Left ventricle myocardium superior (tissue), 1 donor: ENCODE measurements around the gene ZNF629. TPM values are rescaled to one million over a fixed set of nuclear protein-coding genes. Genes with fewer than 3 reads are reported as not detected.
"Not testable (repeated sequence)": the region's sequence is repeated elsewhere in the genome, so short reads cannot be mapped to it uniquely, and the experiment has no call there.

Source experiments
- ATAC-seq: fragments of 200-7000 bp; cut with Tn5 transposase; one replicate; pipeline ENCODE4 v1.9.1; 2020; ENCODE audit warnings: mild to moderate bottlenecking, moderate library complexity
- DNase-seq: peaks from one replicate; pipeline ENCODE4 v3.0.0-alpha.2; 2020
- intact Hi-C: fragments of 100-400 bp; cut with micrococcal nuclease; formaldehyde crosslinking; loops from one replicate; pipeline ENCODE4 v1.11.0; 2022
- long read RNA-seq: library from polyadenylated mRNA; unstranded; transcript quantifications from one replicate; pipeline ENCODE4 v2.0.0, GENCODE V29; 2021
- total RNA-seq: library from RNA; stranded (reverse); fragmentation: NEBNext Ultra II Directional; extraction: Animal tissue kit (Norgen Biotek cat#: 25700); gene quantifications from one replicate; pipeline ENCODE4 v1.2.1, GENCODE V29; 2021
- donor health status: DM: no; HTN: yes; CAD: no; lungs with severe emphysema.

ZNF629 gene
- 19.2 TPM for total RNA-seq
- long read RNA-seq, partial matches to known transcripts: 0 of 28 reads
- long read RNA-seq, other reads (novel, unspliced or antisense): 28 of 28 reads

DNA sequence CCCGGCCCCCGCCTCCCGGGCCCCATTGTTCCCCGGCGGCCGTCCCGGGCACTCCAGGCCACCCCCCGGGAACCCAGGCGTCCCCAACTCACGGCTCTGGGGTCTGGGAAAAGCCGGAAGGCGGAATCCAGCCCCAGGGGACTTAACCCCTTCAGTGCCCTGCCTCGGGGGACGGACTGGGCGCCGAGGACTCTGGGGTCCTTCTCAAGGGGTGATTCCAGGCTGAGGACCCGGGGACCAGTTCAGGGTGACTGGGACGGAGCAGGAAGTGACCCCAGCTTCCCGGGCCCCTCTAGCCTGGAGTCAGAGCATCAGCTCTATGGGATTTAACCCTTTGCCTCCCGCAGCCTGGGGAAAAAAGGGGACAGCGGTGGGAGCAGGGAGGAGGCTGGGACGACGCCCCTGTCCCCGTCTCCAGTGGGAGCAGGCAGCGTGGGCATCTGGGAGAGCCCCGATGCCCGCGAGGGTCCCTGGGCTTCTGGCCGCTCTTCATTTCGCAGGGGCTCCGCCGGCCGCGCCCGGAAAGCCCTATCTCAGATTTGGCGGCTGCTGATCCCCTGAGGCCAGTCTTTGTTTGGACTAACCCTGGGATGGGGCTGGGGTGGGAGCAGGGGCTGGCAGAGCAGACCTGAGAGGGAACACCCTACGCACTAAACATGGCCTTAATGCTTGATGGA, at the start of gene ZNF629:
Gene ZNF629 (minus strand): TSS at position 270 of the 677 bp plus-strand sequence. CDS start 2,723 bp downstream, outside the sequence.
- ATAC-seq (peak; percentile 84), DNase-seq (peak; percentile 78)
- intact Hi-C loops: no loop called here

DNA sequence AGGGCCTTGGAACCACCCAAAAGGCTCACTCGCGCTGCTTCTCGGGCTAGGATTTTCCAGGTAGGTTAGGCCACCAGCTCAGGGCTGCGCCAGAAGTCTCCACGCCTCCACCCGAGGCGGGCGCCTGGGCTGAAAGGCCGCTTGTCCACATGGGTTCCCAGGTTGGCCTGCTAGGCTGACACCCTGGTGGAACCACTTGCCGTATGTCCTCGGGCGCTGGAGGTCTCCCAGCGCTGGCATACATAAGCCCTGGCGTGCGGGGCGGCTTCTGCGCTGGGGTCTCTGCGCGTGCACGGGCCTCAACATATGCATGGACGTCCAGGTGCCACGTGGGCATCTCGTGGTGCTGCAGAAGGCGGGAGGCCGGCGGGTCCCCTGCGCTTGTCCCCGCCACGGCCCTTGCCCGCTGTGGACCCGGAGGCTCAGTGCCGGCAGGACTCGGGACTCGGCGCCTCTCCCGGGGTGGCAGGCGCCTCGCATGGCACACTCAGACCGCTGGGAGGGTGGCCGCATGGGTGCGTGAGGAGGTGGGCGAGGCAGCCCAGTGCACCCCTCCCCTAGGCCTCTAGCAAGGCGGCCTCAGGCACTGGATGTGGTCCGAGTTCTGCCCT, 47.2 kb upstream of the ZNF629 start:
- ATAC-seq (no peak), DNase-seq (peak; percentile 36)
- intact Hi-C loops: no loop called here

DNA sequence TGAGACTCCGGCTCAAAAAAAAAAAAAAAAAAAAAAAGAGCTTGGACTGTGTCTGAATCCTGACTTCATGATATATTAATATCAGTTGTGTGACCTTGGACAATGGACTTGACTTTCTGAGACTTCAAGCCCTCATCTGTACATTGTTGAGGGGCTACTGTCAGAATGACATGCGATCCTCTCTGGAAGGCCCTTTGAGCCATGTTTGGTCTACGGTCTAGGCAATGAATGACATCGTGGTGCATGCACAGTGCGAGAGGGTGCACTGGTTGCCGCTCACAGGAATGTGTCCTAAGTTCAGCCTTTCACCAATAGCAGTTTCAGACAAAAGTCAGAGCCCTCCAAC, 43.0 kb upstream of the ZNF629 start:
- intact Hi-C loops: no loop called here
- DNase-seq: no peak
- ATAC-seq: no peak

DNA sequence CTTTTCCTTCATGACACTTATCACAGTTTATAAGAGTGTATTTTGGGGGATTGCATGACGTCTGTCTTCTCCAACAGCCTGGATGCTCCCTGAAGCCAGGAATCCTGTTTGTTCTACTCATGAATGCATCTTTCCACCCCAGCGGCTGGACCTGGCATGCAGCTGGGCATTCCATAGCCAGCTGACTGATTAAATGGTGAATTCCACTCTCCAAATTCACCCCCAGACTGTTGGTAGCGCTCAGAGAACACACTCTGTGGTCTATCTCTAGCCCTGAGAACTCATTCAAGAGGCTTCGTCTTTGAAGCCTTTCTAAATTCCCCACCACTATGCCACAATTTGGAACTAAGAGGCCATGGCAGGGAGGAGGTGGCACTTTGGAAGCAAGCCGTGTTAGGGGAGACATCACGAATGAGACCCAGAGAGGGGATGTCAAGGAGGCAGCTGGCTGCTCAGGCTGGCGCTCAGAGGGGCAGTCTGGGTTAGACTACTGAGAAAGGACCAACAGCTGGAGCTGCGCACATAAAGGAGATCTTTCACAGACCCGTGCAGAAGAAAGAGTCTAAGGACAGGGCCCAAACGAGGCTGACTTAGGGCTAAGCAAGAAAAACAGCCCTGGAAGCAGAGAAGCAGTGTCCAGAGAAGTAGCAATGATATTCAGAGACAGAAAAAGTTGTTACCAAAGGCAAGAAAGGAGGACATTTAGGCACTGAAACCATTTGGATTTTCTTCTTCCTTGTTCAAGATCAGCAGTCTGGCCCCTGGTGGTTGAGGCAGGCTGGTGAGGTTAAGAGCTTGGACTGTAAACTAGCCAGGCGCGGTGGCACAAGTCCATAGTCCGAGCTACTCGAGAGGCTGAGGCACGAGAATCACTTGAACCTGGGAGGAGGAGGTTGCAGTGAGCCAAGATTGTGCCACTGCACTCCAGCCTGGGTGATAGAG, 42.4 kb upstream of the ZNF629 start:
- intact Hi-C loops: no loop called here
- DNase-seq (no peak), ATAC-seq (peak; percentile 60)

DNA sequence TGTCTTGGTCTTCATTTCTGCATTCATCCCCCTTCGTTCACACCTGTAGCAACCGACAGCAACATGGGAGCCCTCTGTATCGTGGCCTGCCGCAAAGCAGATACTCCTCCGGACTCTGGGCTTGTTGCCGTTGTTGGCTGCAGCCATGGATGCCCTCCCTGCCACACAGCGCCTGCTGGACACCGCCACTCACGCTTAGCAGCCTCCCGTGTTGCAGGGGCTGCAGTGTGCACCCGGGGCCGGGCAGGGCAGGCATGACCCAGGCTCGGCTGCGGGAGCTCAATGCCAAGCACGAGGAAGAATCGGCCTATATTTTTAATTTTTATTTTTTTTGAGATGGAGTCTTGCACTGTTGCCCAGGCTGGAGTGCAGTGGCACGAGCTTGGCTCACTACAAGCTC, 34.9 kb upstream of the ZNF629 start:
- no peak for ATAC-seq
- DNase-seq: no peak
- intact Hi-C loops: no loop called here

DNA sequence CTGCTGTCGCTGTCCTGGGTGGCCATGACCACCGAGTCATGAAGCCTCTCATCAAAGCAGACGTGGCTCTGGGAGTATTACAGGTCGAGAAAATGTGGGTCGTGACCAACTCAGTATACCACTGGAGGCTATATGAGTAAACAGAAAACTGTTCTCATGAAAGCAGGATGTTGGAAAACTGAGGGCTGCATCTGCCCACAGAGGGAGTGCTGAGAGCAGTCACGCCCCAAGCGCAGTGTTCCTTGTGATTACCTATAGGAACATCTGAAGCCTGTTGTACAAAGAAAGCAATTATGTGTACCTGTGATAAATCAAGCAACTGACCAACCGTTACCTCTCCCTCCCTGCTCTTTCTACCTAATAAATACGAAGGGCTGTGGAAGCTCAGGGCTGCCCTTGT, 34.4 kb upstream of the ZNF629 start:
- ATAC-seq, DNase-seq, intact Hi-C loops: not testable (repeated sequence)

DNA sequence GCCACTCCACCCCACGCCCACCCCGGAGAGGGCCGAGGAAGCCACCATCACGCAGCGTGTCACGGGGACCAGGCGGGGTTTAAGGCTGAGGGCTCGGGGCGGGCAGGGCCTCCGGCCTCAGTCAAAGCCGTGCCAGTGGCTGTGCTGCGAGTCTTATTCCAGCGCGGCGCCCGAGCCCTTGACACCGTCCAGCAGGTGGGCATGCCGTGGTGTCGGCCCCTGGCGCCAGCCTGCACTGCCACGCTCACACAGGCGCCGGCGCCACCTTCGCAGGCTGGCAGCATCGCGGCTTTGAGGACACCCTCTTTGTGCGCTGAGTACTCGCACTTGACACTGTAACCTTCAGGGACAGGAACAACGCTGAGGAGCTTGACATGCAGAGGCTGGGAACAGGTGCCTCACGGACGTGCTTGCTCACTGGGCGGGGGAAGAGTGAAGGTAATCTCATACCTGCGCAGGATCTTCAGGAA, 34.0 kb upstream of the ZNF629 start:
- no peak for ATAC-seq
- no peak for DNase-seq
- intact Hi-C loops: no loop called here

DNA sequence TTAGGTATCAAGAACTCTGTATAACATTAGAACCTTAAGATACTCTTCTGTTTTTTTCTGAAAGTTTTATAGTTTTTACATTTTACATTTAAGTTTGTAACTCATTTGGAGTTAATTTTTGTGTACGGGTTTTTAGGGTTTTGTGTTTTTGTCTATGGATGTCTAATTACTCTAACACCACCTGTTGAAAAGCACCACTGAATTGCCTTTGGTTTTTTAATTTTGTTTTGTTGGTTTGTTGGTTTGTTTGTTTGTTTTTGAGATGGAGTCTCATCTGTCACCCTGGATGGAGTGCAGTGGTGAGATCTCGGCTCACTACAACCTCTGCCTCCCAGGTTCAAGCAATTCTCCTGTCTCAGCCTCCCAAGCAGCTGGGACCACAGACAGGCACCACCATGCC, 29.8 kb upstream of the ZNF629 start:
- DNase-seq (no peak), ATAC-seq (no peak)
- intact Hi-C loops: no loop called here

DNA sequence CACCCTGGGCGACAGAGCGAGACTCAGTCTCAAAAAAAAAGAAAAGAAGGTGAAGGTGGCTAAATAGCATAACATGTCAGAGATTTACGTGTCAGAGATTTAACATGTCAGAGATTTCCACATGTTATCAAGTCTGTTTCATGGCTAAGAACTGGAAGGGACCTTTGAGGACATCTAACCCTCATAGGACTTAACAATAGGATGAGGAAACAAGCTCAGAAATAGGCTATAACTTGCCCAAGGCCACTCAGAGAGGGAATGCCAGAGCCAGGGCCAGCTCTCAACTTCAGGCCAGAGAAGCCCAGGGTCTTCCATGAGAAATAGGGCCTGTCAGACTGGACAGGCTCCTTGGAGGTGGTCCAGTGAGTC, 26.8 kb upstream of the ZNF629 start:
- intact Hi-C loops: no loop called here

DNA sequence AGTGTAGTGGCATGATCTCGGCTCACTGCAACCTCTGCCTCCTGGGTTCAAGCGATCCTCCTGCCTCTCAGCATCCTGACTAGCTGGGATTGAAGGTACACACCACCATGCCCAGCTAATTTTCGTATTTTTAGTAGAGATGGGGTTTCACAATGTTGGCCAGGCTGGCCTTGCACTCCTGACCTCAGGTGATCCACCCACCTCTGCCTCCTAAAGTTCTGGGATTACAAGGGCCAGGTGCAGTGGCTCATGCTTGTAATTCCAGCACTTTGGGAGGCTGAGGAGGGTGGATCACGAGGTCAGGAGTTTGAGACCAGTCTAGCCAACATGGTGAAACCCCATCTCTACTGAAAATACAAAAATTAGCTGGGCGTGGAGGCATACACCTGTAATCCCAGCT, 22.7 kb upstream of the ZNF629 start:
- ATAC-seq, intact Hi-C loops: not testable (repeated sequence)

More for the DNA sequence above, 26.8 kb upstream of the ZNF629 start:
- peak; percentile 29 for ATAC-seq
- no peak for DNase-seq

DNA sequence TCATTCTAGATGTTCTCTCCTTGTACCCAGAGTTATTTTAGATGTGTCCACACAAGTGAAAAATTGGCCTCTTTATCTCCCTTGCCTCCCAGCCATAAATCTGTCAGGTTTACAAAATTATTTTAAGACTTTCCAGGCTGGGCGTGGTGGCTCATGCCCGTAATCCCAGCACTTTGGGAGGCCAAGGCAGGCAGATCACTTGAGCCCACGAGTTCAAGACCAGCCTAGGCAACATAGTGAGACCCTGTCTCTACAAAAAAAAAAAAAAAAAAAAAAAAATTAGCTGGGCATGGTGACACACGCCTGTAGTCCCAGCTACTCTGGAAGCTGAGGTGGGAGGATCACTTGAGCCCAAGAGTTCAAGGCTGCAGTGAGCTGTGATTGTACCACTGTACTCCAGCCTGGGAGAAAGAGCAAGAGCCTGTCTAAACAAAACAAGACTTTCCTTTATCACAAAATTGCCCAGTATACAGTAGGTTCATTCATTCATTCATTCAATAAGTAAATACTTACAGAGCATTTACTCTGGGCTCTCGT, 22.0 kb upstream of the ZNF629 start:
- DNase-seq, ATAC-seq, intact Hi-C loops: not testable (repeated sequence)

More for the DNA sequence above, 22.7 kb upstream of the ZNF629 start:
- DNase-seq: not testable (repeated sequence)

DNA sequence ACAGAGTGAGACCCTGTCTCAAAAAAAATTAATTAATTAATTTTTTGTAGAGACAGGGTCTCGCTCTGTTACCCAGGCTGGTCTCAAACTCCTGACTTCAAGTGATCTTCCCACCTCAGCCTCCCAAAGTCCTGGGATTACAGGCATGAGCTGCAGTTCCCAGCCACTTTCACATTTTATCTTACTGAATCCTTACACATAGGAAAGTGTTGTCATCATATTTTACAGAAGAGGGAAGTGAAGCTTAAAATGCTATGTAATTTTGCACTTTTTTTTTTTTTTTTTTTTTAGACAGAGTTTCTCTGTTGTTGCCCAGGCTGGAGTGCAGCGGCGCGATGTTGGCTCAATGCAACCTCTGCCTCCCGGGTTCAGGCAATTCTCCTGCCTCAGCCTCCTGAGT, 21.1 kb upstream of the ZNF629 start:
- no peak for ATAC-seq
- intact Hi-C loops: no loop called here
- no peak for DNase-seq

DNA sequence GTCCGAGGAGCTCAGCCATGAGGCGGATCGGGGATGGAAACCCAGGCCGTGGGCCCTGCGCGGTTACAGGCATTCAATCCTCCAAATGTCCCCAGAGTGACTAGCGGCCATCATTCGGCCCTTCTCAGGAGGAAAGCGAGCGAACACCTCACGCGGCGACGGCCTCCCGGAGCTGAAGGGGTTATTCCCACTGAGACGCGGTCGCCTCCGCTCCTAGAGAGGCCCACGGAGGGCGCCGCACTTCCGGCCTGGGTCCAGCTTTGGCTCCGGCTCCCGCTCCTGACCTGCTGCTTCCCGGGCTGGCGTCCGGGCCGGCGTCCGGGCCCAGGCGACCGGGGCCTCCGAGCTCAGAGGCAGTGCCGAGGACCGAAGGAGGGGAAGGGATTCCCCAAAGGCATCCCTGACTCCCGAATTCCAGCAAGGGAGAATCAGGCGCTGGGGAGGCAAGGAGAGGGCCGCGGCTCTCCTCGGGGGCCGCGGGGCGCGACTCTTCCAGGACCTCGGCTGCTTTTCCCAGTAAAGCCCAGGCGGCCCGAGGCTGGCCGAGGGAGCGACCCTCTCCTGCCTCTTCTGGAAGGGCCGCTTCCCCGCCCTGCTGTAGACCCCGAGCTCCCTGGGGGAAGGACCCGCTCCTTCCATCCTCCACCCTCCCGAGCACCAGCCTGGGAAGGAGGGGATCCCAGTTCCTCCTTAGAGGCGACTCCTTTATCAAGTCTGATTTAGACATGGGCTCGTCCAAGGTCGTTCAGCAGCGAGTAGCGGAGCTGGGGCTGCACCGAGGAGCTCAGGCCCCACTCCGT, 18.6 kb upstream of the ZNF629 start:
- ATAC-seq (peak; percentile 98), DNase-seq (peak; percentile 94)
- intact Hi-C loops: no loop called here

DNA sequence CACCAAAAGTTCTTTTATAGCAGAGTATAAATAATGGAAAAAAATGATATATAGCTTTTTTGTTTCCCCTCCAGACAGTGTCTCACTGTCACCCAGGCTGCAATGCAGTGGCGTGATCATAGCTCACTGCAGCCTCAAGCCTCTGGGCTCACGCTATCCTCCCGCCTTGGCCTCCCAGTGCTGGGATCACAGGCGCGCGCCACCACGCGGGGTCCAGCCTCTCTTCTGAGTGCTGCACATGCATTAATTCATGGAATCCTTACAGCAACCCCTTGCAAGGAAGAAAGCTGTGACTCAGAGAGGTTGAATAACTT, 18.0 kb upstream of the ZNF629 start:
- DNase-seq (peak; percentile 29), ATAC-seq (peak; percentile 2)
- intact Hi-C loops: no loop called here

DNA sequence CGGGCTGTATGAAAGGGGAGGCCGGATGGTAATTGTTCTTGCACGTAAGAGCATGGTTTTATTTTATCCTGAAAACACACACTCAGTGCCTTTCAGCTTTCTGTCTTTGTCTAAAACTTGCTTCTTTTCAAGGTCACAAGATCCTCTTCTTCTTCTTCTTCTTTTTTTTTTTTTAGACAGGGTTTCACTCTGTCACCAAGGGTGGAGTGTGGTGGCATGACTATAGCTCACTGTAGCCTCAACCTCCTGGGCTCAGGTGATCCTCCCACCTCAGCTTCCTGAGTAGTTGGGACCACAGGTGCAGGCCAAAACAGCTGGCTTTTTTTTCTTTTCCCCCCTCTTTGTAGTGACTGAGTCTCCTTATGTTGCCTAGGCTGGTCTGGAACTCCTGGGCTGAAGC, 15.9 kb upstream of the ZNF629 start:
- peak; percentile 2 for DNase-seq
- ATAC-seq: no peak
- intact Hi-C loops: no loop called here

DNA sequence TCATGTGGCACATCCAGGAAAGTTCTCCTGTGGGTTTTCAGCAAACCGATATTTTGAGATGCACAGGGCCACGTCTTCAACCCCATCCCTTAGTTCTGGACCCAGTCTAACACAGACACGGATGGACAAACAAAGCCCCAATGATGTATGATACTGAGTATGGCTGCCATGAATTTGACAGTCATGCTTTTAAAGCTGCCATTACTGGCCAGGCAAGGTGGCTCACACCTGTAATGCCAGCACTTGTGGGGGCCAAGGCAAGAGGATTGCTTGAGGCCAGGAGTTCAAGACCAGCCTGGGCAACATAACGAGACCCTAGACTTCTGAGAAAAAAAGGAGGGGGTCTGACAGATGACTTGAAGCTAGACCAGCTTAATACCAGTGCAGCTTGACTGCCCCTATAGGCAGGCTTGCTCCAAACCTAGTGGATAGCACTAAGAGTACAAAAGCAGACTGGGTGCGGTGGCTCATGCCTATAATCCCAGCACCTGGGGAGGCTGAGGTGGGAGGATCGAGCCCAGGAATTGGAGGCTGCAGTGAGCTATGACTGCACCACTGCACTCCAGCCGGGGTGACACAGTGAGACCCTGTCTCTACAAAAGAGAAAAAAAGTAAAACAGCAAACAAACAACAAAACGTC, 10.8 kb upstream of the ZNF629 start:
- DNase-seq (no peak), ATAC-seq (no peak)
- intact Hi-C loops: no loop called here

DNA sequence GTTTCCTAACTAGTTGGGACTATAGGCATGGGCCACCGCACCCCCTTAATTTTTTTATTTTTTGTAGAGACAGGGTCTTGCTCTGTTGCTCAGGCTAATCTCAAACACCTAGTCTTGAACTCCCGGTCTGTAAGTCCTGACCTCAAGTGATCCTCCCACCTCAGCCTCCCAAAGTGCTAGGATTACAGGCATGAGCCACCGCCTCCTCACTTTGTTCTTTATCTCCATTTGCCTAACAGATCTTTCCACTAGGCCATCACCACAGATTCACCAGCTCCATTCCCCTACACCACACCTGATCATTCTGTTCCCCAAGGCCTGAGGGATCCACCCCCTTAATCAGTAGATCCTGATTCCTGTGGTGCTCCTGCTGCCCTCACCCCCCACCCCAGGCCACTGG, 7.6 kb upstream of the ZNF629 start:
- intact Hi-C loops: no loop called here
- no peak for DNase-seq
- no peak for ATAC-seq

DNA sequence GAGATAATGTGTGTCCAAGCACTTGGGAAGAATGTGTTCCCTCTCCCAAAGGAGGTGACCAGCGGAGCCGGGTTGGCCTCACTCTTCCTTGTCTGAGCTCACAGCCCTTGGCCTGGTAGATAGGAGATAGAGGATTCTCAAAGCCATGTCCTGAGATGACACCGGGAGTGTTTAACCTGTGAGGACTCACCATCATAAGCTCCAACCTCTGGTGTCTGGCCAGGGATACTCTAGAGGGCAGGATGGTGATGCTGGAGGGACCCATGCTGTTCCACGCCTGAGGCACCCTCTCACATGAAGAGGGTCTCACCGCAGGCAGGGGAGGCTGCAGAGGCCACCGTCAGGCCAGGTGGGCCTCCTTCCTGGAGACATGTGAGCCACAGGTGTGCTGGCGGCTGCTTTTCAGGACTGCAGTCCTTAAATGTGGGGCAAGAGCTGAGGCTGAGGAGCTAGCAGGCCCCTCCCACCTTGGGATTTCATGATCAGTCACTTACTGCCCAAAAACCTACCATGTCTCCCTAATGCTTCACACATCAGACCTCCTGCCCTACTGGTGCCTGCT, 6.6 kb upstream of the ZNF629 start:
- DNase-seq (no peak), ATAC-seq (no peak)
- intact Hi-C loops: no loop called here
